Testis (tissue), 2 donors: Measurements from ENCODE around the gene CORO7.

Source experiments
- CTCF ChIP-seq, 3 experiments: fragments of 450-650 bp in 2 of 3; fragments of 200-600 bp in 1 of 3; sonication (generic) in 1 of 3; IDR thresholded peaks; one replicate each; pipeline ENCODE4 v1.5.1; 2016 to 2019; ENCODE audit warnings: antibody characterized with exemption in 3 of 3, mild to moderate bottlenecking in 2 of 3, moderate library complexity in 1 of 3
- POLR2A ChIP-seq: fragments of 450-650 bp; IDR thresholded peaks from one replicate; pipeline ENCODE4 v1.6.1; 2017; ENCODE audit warnings: antibody characterized with exemption, mild to moderate bottlenecking, moderate library complexity

GRCh38 chr16:4307215-4308037, 109.0 kb downstream of the CORO7 start:
- no peak for TF ChIP-seq POLR2A
- TF ChIP-seq CTCF (IDR thresholded peaks at IDR 0.05): no peak
